Stimulated activated CD8-positive, alpha-beta memory T cell treated with anti-CD3 and anti-CD28 coated beads, Interleukin-12 subunit alpha, Interleukin-12 subunit beta, amount 100 ng/mL, for 1 hour (primary cell): ENCODE measurements around the gene DMD.

Experiments used
- DNase-seq: peaks from one replicate; pipeline ENCODE4 v3.0.0-alpha.2; 2020; ENCODE audit warnings: low read depth

Gene DMD

DNA sequence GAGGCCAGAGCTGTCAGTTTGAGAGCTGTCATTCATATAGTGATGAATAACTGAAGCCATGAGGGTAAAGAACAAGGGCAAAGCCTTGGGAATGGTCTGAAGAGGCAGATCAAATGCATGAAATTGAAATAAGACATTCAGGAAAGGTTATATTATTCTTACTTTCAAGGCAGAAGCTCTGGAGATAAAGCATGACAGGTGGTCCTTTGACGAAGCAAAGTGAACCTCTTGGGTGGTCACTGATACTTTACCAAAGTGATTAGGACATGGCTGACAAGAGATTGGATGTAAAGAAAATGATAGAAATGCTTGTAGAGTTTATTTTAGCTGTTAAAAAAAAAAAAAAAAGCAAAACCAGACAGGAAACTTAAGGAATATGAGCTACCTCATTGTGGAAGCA is 1505.5 kb downstream of the DMD start:
- DNase-seq, result no peak

DNA sequence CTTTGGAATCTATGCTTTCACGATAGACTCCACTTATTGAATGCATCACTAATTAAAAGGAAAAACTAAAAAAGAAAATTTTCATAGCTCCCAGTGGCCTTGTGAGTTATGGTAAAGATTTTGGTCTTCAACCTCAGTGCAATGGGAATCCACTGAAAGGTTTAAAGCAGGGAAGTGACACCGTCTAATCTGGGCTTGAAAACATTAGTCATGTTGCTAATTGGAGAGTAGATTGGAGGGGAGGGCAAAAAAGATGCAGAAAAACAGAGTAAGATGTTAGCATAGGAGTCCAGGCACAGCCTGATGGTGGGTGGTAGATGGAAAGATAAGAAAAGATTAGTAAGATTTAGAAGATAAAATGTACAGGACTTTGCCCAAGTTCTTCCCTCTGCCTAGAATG is 1506.4 kb downstream of the DMD start:
- DNase-seq, result no peak

DNA sequence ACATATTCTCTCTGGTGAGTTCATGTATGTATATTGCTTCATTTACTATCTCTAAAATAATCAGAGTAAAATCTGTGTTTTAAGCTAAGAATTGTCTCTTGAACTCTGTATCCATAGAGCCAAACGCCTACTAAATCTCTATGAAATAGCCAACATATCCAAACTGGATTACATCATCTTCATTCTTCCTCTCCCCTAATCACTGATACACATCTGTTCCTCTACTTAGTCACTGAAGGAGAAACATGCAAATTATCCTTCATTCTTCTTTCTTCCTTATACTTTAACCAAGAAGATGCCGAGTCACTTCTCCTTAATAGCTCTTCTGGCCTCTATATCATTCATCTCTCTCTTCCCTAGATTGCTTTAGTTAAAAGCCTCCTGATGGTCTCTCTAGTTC is 1509.1 kb downstream of the DMD start:
- DNase-seq, result no peak

DNA sequence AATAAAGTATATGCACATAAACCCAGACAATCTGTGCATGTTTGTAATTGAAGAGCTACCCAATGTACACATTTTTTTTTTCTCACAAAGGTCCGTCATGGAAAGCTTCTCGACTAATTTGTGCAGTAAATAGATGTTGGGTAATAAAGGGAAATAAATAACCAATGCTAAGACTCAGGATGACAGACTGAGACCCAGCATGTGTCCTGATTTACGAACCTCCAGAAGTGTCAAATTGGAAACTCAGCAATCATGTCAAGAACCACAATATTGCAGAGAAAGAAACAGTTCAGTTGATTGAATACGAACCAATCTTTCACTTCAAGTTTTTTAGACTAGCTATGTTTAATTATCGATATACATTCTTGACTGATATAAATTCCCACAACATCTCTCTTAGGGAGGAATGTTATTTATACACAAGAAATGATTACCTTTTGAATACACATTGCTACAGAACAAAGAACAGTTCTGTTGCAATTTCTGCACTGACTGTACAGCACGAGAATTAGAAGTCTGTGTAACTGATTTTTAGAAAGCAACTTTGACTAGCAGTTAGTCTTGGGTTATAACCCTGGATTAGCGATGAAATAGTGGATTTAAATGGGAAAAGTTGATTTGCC is 1513.9 kb downstream of the DMD start:
- DNase-seq, result no peak

DNA sequence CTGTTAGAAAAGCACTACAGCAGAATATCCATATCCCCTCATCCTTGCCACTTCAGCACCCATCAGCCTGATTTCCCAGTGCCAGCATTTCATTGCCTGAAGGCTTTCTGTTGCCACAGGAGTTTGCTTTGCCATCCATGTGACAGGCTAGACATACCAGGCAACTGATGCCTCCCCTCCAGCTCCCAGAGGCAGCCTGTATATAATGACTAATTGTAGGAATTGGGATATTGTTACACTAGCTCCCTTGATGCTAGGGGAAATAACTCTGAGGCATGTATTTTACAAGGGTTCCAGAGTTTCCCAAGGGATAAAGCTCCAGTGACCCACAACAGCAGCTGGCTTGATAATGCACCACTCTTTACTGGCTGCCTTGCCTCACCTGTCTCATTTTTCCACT is 1531.5 kb downstream of the DMD start:
- DNase-seq, result no peak

DNA sequence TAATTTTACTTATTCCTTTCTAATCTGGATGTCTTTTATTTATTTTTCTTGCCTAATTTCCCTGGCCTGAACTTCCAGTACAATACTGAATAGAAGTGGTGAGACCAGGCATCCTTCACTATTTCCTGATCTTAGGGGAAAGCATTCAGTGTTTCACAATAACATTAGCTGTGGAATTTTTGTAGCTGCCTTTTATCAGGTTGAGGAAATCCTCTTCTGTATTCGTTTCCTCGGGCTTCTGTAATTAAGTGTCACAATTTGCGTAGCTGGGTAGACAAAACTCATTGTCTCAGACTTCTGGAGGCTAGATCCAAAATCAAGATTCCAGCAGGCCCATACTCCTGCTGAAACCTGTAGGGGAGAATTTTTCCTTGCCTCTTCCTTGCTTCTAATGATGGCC is 1541.1 kb downstream of the DMD start:
- DNase-seq, result no peak

DNA sequence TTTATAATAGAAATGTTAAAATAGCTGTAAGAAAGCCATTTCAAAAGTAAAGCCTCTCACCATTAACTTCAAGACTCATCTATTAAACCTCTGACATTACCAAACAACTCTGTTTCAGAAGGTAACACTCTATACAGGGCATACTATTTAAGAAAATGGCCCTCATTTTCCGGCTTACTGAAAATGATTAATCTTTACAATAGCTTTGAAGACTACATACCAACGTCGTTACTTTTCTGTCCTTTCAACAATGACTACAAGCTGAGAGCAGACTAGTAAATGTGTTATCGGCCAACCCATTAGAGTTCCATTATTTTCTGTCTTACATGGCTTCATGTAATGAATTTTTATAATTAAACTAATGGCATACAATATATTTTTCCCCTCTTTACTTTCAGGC is 1545.9 kb downstream of the DMD start:
- no peak for DNase-seq

DNA sequence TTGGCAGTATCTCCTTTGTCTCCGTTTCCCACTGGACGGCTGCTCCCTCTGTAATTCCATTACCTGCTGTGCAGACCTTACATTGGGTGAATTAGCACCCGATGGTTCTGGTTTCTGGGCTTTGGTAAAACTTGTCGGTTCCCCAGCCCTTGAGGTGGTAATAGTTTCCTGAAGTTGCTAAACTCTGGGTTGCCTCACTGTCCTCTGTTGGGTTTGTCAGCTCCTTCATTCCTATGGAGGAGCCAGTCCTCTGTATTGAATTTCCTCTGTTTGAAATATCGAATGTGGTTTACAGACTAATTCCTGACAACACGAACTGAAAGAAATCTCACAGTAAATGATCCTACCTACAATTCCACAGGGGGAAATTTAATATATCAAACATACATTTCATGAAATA is 1548.2 kb downstream of the DMD start:
- DNase-seq, result no peak

DNA sequence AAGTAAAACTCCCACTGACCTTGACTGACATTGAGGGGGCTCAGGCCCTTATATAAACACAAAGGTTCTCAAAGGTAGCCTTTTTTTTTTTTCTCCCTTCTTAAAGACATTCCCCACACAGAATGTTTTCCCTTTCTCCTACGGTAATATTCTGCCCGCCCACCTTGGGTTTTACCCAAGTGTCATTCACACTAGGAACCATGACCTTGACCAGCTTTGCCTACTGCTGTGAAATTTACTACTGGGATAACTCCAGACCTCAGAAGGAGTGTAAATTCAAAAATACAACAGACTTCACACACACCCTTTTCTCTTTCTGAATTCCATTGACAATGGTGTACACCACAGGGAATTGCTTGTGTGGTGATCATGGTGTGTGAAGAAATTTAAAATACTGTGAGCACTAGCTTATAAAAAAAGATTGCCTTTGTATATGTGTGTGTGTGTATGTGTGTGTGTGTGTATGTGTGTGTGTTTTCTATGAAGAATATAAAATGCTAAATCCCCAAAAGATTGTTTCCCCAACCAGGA is 1550.0 kb downstream of the DMD start:
- DNase-seq, result no peak

DNA sequence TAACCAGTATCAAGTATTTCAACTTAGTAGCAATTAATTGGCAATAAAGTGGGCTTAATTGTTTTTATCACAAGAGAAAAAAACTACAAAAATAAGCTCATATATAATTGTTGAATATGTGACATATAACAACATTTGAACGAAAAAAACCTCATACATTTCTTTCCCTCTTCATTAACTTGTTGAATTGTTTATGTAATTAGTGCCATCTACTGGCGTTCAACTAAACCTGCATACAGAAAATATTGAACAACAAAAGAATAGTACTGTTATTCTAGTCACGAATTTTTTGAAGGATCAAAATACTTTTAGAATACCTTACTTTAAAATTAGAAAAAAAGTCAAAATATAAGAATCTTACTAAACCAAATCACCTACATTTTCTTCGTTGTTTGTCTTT is 1553.0 kb downstream of the DMD start:
- no peak for DNase-seq

DNA sequence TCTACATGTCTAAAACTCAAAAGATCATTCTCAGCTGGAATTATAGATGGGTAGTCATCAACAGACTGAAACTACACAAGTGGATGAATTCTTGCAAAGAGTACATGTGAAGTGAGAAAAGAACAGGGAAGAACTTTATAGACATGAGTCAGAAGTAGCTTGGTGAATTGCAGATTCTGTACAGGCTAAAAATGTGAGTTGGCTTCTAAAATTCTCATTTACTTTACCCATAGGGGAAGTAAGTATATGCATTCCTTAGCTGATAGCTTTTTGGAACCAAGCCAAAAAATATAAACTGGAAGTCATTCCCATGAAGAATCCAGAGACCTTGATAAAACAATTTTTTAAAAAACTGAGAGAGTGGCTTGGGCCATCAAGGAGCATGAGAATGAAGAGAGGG is 1555.3 kb downstream of the DMD start:
- DNase-seq, result no peak

DNA sequence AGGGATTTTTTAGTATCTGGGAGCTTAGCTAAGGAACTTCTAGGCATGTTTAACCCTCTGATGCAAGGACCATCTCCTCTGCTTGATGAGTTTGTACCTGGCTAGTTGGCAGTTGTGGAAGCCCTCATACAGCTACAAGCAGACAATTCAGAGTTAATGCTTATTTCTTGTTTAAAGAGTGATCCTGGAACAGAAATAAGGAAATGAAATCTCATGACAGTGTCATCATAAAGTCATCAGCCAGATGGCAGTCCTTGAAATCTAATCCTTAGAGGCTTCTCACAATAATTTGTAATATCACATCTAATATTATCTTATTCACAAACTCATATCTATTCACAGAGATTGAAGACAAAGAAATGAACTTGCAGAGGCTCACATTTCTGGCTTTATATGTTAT is 1557.9 kb downstream of the DMD start:
- DNase-seq, result no peak

DNA sequence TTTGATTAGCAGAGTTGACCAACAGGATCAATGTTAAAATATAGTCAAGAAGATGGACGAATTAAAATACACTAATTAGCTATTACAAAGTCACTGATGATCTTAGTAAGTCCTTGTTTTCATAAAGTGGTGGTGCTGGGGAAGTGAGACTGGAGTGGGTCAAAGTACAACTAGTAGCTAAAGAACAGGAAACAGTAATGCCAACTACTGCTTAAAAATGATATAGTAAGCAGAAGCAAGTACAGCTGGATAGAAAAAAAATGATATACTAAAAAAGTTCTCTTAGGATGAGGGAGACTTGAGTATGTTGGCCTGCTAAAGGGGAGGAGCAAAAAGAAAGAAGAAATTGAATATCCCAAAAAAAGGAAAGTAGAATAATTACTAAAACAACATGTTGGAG is 1558.7 kb downstream of the DMD start:
- no peak for DNase-seq

DNA sequence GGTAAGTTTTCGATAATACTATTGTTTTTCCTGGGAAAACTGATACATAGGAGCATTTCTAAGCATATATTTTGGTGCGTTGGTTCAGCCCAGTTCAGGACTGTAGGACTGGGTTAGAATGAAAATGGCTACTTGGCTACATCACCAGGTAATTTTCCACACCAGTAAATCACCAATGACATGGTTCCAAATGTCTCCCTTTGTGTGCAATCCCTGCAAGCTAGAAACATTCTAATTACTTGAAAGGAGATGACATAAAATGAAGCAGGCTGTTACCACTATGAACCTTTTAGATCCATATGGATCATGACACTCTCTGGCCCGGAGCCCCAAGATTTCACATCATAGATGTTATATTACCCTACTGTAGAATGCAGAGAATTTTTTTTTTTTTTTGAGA is 1562.1 kb downstream of the DMD start:
- no peak for DNase-seq

DNA sequence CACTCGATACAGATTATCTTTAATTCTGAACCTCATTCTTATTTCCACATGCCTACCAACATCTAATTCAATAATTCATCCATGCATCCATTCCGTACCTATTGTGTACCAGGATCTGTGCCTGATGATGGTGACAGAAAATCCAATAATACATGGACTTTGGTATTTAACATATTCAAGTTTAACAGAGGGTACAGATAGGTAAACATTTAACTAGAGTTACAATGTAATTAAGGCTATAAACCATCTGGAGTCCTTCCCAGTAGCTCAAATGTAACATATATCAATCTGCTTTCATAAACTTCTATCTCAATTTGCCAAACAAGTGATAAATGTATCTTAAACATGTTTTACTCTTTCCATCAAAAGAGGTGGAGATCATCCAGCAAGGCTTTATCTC is 1578.0 kb downstream of the DMD start:
- no peak for DNase-seq

DNA sequence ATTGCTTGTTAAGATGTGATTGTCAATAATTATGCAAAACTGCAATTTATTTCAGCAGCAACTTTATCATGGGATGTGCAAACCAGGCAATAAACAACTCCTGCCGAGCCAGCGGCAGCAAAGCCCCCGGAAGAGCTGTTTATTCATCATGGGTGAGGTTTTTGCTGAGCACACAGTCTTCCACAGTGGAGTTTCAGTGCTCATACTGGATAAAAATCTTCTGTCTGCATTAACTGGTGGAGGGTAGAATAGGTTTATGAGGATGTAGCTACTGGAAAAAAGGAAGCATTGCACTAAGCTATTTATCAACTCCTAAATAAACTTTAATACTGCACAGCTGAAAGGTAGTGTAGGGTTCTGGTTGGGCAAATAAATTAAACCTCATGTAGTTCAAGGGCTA is 1582.2 kb downstream of the DMD start:
- DNase-seq, result no peak

DNA sequence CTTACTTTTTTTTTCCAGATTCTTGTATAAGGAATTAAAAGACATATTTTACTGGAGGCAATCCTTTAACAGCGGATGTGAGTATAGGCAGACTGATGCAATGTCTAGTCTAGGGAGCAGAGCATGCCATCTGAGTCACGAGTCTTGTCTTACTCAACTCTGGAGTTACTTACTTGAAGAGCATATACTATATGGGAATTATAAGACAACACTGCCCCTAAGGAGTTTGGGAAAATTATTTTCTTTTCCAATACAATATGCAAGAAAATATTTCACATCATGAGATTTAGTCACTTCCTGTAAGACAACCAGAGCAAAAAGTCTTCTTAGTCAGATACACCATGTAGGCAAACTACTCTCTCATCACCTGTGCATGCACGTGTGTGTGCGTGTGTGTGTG is 1602.2 kb downstream of the DMD start:
- DNase-seq, result no peak

DNA sequence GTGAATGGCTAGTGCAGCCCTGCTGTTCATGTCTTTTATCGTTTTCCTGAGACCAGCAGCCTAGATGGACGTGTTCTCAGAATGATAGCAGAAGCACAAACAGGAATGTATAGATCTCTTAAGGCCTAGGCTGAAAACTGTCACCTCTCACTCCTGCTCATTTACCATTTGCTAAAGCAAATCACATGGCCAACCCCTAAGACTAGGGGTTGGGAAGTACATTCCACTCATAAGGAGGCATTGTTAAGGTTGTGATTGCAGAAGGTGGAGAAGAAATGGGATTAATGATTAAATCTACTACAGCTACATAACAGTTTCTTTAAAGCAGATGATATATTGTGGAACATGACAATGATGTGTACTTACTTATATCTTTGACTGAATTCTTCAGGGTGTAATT is 1602.7 kb downstream of the DMD start:
- DNase-seq, result no peak

DNA sequence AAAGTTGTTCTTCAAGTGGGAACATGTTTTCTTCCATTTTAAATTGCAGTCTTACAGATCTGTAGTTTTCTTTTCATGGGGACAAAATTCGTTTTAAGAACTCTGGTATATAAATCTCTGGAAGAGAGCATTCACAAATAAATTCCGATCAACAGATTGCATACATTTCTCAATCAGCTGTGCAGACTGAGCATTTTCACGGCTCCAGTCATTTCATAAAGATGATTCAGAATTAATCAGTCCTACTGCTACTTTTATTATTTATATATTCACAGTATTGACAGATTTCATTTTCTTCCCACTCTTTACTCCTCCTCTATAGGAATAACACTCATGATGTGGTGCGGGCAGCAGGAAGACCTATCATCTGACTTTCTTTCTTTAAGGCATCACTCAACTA is 1604.6 kb downstream of the DMD start:
- DNase-seq, result no peak

DNA sequence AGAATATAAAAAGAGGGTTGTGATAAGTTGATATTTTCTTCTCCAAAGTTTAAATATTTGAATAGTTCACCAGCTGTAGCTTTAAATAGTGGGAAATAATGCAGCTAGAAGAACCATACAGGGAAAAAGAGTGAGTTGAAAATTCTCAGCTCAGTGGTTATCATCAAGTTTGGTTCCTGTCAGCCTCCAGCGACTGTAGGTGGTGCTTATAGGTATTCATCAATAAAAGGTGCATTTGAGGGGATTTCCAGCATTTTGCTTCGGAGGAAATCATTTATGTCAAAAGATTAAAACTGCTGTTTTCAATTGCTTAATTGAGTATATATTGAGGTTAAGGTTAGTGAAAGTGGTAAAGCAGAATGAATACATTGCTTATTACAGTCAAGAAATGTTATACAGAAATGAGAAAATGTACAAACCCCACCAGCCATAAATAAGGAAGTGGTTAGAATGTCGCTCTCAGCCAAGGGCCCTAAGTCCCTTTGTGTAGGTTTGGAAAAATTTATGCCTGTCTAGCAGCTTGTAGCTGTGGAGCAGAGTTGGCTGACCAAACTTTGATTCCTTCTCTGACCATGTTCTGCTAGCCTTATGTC is 1606.6 kb downstream of the DMD start:
- no peak for DNase-seq

DNA sequence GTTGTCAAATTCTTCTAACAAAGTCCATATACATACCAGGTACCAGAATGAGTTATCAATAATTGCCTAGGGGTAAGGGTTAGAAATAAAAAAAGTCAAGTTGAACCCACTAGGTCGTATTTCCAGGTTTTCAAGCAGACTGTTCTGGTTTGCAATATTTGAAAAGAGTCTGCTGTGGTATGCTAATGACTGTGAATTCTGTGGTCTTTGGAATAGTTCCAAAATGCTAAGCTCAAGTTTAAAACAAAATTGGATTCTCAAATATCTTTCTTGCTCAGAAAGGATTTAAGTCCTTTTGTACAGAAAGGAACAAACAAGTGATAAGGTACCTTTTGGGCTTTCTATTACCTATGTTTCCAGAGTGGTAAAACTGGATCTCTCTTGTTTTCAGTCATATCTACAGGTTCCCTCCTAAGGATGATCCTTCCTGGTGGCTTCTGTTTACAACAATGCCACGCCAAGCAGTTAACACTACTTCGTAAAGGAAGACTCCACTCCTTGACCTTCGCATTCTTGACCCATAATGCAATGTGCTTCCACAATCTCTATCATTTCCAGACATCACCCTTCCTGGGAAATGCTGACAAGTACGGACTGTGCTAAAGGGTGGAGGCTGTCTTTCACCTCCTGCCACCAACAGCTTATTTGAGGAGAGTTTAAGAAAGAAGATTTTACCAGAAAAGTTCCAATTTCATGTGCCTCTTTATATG is 1607.8 kb downstream of the DMD start:
- DNase-seq, result no peak

DNA sequence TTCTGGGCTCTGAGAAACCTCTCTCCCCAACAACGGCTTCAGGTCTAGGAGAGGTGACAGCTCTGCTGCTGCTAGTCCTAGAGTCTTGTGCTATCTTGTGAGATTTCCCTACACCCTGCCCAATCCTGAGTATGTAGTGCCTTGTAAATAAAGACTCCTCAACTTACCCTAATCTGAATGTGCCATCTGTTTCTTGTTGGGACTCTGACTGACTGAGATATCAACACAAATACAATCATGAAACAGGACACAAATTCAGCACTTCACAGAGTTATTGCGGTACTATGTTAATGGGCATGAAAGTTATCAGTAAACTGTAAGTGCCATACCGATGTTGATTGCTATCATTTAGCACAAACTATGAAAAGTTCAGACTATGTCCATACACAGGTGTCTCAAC is 1610.5 kb downstream of the DMD start:
- DNase-seq, result no peak

DNA sequence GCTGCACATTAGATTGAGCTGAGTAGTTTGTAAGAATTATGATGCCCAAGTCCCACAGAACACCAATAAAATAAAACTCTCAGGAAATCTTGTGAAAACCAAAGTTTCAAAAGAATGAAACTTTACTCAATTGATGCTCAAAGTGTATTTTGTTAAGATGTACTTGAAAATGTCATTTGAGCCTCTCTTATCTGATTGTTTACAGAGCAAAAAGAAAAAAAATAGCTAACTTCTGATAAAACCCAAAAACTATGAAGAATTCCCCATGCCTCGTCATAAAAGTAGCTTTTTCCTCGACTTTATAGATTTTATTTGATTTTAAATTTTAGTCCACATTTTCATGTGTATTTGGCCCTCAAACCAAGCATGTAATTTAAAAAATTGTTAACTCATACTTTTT is 1618.0 kb downstream of the DMD start:
- no peak for DNase-seq

DNA sequence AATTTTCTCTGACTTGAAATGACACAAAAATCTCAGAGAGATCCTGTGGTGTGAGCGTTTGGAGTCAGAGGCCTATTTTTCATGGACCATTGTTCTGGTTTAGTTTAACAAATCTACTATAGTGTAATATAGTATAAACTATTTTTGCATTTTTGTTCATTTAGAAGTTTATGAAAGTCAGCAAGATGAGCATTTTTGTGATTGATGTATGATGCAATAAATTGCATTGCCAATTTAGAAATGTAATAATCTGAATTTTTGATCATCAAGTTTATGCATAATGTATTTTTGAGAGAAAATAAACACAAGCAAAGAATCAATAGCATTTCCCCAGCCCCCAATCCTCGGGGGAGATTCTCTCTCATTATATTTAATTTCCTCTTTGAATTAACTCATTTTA is 1620.0 kb downstream of the DMD start:
- DNase-seq, result no peak
